Epithelial cell of proximal tubule (primary cell): Measurements from ENCODE around the gene TJAP1. TPM values are rescaled to one million over a fixed set of nuclear protein-coding genes. Genes with fewer than 3 reads are reported as not detected.

Experiments
- DNase-seq: peaks from one replicate; pipeline ENCODE4 v3.0.0-alpha.2; 2011; ENCODE audit warnings: low read depth
- H3K4me3 ChIP-seq: 2 replicates; pipeline ENCODE4 v1.5.1; 2011; ENCODE audit warnings: low read depth, mild to moderate bottlenecking, low read length
- total RNA-seq: library from RNA; depleted of rRNA; stranded (reverse); fragments of >200 nt; gene quantifications from 2 replicates; pipeline ENCODE4 v1.2.3, GENCODE V29; 2015
- TF ChIP-seq, protein P1 (sequence below): conservative IDR thresholded peaks from 2 replicates; pipeline ENCODE4 v1.5.1; 2012; ENCODE audit warnings: low read depth, mild to moderate bottlenecking, low read length

Gene TJAP1
- total RNA-seq, 1 donor from 2014 or later = 17.8 TPM

DNA sequence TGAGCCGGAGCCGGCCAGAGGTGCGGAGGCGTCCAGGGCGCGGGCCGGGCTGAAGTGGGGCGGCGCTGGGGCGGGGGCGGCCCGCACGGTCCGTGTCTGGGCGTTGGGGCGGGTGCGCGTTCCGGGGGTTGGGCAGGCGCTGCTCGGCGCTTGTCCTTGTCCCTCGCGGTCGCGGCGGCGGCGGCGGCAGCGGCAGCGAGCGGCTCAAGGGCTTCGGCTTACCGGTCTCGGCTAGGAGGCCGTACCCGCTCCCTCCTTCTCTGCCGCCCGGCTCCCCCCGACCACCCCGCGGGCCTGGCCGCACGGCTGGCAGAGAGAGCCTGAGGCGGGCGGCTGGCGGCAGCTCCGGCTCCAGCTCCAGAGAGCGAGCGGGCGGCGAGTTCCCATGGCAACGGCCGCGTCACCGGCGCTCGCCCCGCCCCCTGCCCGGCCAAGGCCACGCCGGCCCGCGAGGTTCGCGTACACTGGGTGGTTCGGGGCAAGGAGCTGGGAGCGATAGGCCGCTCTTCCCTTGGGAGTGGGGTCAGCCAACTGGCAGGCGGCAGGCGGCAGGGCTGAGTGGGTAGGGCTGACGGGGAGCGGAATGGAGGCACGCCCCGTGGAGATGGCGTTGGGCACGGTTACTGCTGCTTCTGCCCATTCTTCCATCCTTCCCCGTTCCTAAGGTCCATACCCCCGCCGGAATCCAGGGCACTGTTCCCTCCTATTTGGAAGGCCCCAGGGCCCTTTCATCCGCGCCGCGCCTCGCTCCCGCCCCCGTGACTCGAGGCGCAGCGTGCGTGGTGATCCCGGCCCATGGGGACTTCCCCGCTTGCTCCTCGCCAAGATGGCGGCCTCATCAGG is 32.8 kb downstream of the TJAP1 start, which contains the start of gene LRRC73:
TSS of gene LRRC73 (minus strand) at position 363 of the 843 bp plus-strand sequence. CDS start 561 bp downstream, outside the sequence.
- TF ChIP-seq, protein P1, sequence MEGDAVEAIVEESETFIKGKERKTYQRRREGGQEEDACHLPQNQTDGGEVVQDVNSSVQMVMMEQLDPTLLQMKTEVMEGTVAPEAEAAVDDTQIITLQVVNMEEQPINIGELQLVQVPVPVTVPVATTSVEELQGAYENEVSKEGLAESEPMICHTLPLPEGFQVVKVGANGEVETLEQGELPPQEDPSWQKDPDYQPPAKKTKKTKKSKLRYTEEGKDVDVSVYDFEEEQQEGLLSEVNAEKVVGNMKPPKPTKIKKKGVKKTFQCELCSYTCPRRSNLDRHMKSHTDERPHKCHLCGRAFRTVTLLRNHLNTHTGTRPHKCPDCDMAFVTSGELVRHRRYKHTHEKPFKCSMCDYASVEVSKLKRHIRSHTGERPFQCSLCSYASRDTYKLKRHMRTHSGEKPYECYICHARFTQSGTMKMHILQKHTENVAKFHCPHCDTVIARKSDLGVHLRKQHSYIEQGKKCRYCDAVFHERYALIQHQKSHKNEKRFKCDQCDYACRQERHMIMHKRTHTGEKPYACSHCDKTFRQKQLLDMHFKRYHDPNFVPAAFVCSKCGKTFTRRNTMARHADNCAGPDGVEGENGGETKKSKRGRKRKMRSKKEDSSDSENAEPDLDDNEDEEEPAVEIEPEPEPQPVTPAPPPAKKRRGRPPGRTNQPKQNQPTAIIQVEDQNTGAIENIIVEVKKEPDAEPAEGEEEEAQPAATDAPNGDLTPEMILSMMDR = no peak
- peak within 1 kb of the TSS; percentile 62 for H3K4me3 ChIP-seq
- DNase-seq = no peak

DNA sequence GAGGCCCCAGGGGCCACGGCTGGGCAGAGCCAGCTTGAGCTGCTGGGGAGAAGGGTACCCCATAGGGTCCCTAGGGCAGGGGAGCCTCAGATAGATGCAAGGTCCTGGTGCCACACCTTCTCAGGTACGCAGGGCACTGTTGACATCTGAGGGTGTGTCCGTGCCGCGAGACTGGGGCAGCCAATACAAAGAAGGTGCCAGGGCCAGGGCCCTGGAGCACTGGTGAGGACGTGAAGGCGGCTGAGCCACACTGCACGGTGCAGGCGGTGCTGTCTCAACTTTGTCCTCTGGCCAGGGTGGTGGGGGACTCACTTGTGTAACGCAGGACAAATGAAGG is 33.4 kb downstream of the TJAP1 start:
- no peak for DNase-seq
- H3K4me3 ChIP-seq = peak overlapping the region; percentile 62
- TF ChIP-seq, protein P1 = no peak

DNA sequence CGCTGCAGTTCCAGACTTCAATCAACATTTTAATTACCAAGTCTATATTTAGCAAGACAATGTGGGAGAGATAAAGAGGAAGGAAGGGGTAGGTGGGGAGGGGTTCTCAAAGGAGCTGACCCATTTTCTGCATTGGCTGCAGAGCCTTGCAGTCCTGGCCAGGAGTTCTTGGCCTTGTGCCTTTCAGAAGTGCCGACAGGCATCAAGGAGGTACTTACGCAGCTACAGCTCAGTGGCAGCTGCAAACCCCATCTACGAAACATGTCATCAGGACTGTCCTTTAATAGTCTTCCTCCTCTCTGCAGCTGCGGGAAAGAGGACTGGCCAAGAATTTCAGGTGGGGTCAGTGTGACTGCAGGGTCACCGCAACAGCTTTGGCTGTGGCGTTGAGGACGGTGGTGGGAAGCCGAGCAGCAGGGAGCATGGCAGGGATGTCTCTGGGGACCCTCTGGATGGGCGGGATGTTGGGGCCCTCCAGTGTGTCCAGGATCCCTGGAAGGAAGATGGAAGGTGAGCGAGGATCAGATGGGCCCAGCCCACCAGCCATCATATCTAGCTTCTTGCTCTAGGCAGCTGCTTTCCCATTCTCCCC is 34.5 kb downstream of the TJAP1 start:
- no peak overlapping the region for H3K4me3 ChIP-seq
- TF ChIP-seq, protein P1 = no peak
- no peak for DNase-seq

DNA sequence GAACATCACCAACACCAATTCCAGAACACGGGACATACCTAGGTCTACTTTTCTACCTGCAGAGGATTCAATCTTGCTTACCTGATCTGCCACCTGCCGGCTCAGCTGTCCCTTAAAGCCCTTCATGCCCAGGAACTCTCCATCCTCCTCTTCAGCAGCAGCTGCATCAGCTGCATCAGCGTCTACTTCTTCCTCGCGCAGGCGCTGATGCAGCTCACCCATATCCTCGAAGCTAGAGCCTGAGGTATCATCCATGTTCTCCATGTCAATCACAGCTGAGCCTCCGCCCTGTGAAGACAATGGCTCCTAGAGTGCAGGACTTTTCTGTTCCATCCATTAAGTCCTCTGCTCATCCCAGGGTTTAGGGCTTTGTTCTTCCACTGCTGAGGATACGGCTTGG is 38.4 kb downstream of the TJAP1 start:
- peak overlapping the region; percentile 82 for H3K4me3 ChIP-seq
- no peak for DNase-seq
- TF ChIP-seq, protein P1 = no peak

DNA sequence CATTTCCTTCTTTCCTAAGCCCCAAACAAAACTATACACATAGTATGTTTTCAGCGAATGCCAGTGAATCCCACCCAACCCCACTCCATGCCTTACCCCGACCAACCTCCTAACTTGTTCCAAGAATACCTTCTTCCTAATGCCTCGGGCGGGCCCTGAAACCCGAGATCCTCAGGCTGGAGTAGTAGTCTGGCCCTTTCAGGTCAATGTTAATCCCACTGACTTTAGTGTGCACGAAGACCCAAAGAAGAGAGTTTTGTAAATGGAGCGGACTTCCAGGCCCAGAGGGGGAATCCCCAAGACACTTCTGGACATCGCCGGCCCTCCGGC is 39.0 kb downstream of the TJAP1 start:
- TF ChIP-seq, protein P1 = no peak
- peak overlapping the region; percentile 82 for H3K4me3 ChIP-seq
- no peak for DNase-seq

DNA sequence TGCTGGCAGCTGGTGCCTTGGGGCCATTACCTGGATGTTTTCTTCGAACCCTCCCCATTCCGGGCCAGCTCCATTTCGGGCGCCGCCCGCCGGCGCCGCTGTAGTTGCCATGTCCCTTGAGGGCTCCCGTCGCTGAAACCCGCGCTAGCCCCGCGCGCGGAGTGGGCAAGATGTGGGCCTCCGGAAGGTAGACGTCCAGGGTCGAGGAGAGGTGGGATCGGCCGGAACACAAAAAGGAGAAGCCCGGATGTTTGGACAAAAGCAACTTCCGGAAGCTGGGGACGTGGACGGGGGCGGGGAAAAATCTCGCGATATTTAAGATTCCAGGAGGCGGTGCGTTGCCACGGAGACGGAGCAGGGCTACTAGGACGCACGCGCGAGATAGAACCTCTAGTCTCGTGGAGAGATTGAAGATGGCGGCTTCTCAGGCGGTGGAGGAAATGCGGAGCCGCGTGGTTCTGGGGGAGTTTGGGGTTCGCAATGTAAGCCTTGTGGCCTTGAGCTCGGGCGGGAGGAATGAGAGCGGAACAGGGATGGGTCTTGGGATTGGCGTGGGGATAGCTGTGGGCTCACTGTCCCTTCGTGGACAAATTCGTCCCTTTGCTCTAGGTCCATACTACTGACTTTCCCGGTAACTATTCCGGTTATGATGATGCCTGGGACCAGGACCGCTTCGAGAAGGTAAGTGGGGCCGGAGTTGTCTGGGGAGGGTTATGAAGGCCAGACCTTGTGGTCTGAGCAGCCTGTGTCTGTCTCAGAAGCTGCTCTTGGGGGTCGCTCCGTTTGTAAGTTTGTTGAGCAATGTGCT is 39.5 kb downstream of the TJAP1 start, which contains the start of the genes POLR1C and YIPF3:
TSS of gene POLR1C (plus strand) at position 393 of the 808 bp plus-strand sequence. CDS start at position 414, 21 bp downstream.
TSS of gene YIPF3 (minus strand) at position 230 of the 808 bp plus-strand sequence. CDS start at position 111, 119 bp downstream.
- peak within 1 kb of the TSS; percentile 82 for H3K4me3 ChIP-seq
- peak; percentile 87 for DNase-seq
- TF ChIP-seq, protein P1 = no peak
